ENCODE results near the gene VPS52. TPM values are rescaled to one million over a fixed set of nuclear protein-coding genes. Genes with fewer than 3 reads are reported as not detected.

Gene VPS52
- total RNA-seq, 1 donor from 2014 or later, result 64.0 TPM

DNA sequence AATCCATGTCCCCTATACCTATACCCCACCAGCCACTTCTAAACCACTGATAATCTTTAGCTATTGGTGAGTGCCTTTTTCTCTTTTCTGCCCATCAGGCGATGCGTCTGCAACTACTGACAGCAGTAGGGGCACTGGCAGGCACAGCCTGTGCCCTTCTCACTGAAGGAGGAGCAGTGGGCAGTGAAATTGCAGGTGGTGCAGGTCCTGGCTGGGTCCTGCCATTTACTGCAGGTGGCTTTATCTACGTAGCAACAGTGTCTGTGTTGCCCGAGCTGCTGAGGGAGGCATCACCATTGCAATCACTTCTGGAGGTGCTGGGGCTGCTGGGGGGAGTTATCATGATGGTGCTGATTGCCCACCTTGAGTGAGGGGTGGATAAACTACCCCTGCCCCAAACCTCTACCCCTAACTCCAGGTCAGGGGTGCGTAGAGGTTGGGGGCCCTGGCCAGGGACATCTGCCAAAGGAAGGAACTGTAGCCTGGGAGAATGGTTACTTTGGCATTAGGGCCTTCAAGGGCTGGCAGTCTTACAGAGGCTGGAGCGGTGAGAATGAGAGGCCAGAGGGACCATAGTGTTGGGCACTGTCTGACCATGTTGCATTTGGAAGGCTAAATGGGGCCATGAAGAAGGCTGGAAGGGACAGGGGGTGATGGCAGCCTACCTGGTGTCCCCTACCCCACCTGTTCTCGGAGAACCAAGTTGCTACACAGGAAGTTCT is 68.1 kb downstream of the VPS52 start:
- intact Hi-C loops (cut with micrococcal nuclease), result loop anchor here (1.0 to 10.0 kb wide), 7 partner anchors 45 to 1229 kb away; partner anchors contain the start of genes DXO, KIFC1, LEMD2 and PSMB9

DNA sequence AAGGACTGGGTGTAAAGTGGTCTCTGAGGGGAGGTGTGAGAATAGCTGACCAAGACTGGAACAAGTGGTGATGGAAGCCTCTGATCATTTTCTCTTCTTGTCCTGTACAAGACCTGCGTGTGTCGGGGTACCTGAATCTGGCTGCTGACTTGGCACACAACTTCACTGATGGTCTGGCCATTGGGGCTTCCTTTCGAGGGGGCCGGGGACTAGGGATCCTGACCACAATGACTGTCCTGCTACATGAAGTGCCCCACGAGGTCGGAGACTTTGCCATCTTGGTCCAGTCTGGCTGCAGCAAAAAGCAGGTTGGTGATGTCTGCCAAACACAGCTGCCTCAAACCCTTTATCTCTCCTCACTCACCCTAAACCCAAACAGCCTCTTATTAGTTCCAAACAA is 68.9 kb downstream of the VPS52 start:
- intact Hi-C loops (cut with micrococcal nuclease), result loop anchor here (5.0 to 10.0 kb wide), 4 partner anchors 310 to 1228 kb away; partner anchors contain the start of genes DXO, LEMD2, PSMB9 and TAP1

GRCh38 chr6:33201935-33202334 is 69.7 kb downstream of the VPS52 start:
- intact Hi-C loops (cut with micrococcal nuclease), result loop anchor here (2.0 to 10.0 kb wide), 5 partner anchors 111 to 1227 kb away; partner anchors contain the start of genes DXO, LEMD2, PSMB9 and TAP1

DNA sequence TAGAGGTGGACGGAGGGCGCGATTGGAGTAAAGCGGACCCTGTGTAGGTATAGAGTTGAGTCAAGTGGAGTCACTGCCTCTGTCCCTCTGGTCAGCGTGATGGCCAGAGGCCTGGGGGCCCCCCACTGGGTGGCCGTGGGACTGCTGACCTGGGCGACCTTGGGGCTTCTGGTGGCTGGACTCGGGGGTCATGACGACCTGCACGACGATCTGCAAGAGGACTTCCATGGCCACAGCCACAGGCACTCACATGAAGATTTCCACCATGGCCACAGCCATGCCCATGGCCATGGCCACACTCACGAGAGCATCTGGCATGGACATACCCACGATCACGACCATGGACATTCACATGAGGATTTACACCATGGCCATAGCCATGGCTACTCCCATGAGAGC is 70.5 kb downstream of the VPS52 start:
- intact Hi-C loops (cut with micrococcal nuclease), result loop anchor here (2.0 to 10.0 kb wide), 5 partner anchors 112 to 1226 kb away; partner anchors contain the start of genes DXO, LEMD2, PSMB9 and TAP1

Other genes with a start within 250 kb of the VPS52 start
- gene HLA-DPA1, start 198.2 kb downstream of the VPS52 start, total RNA-seq, result 201 and 213 TPM in 2 replicates
- gene HLA-DPB1, start 195.9 kb downstream of the VPS52 start, total RNA-seq, result 93.9 and 99.1 TPM in 2 replicates
- gene COL11A2, start 79.4 kb downstream of the VPS52 start, total RNA-seq, result 0.42 and 0.61 TPM in 2 replicates
- 44.1 and 47.2 TPM in 2 replicates for gene RXRB, start 71.2 kb downstream of the VPS52 start, total RNA-seq
- 60.7 and 62.1 TPM in 2 replicates for gene SLC39A7, start 71.0 kb downstream of the VPS52 start, total RNA-seq
- gene HSD17B8, start 67.2 kb downstream of the VPS52 start, total RNA-seq, result 6.9 TPM in 2 replicates
- 44.0 and 46.0 TPM in 2 replicates for gene RING1, start 63.4 kb downstream of the VPS52 start, total RNA-seq
- 1,946 and 1,985 TPM in 2 replicates for gene RPS18, start 199 bp upstream of the VPS52 start, total RNA-seq
- gene B3GALT4, start 5.2 kb upstream of the VPS52 start, total RNA-seq, result 17.1 and 19.7 TPM in 2 replicates
- gene WDR46, start 17.4 kb upstream of the VPS52 start, total RNA-seq, result 68.2 and 70.7 TPM in 2 replicates
- gene PFDN6, start 17.7 kb upstream of the VPS52 start, total RNA-seq, result 71.8 and 79.6 TPM in 2 replicates
- gene RGL2, start 27.1 kb upstream of the VPS52 start, total RNA-seq, result 45.7 and 46.5 TPM in 2 replicates
- gene TAPBP, start 42.2 kb upstream of the VPS52 start, total RNA-seq, result 415 TPM in 2 replicates
- 12.4 and 13.3 TPM in 2 replicates for gene ZBTB22, start 45.9 kb upstream of the VPS52 start, total RNA-seq
- gene DAXX, start 51.1 kb upstream of the VPS52 start, total RNA-seq, result 76.7 and 80.6 TPM in 2 replicates
- gene KIFC1, start 119.9 kb upstream of the VPS52 start, total RNA-seq, result 76.1 and 76.9 TPM in 2 replicates
- gene PHF1, start 139.1 kb upstream of the VPS52 start, total RNA-seq, result 37.1 and 38.5 TPM in 2 replicates
- 134 and 135 TPM in 2 replicates for gene CUTA, start 146.2 kb upstream of the VPS52 start, total RNA-seq
- gene SYNGAP1, start 148.2 kb upstream of the VPS52 start, total RNA-seq, result 31.8 and 32.4 TPM in 2 replicates
- 11.7 and 12.1 TPM in 2 replicates for gene ZBTB9, start 182.7 kb upstream of the VPS52 start, total RNA-seq